HepG2 (cell line): ENCODE measurements around the gene PRRT2. TPM values are rescaled to one million over a fixed set of nuclear protein-coding genes. Genes with fewer than 3 reads are reported as not detected.
A peak's percentile ranks its signal among the peaks of the same experiment; 100 is the strongest.

Source experiments
- ARNT2 ChIP-seq: sonication (generic); formaldehyde crosslinking; IDR thresholded peaks from 2 replicates; pipeline ENCODE4 v1.8.0; 2022; ENCODE audit warnings: mild to moderate bottlenecking, low read depth, missing genetic modification reagents, moderate library complexity
- HMG20B ChIP-seq: conservative IDR thresholded peaks from 2 replicates; pipeline ENCODE4 v1.6.1; 2016; ENCODE audit warnings: missing genetic modification reagents, missing compliant biosample characterization
- HNRNPUL1 ChIP-seq: fragments of 200-400 bp; formaldehyde crosslinking; IDR thresholded peaks from 2 replicates; pipeline ENCODE4 v1.6.1; 2017; ENCODE audit warnings: low read depth, mild to moderate bottlenecking, low read length, moderate library complexity
- JDP2 ChIP-seq: sonication (generic); formaldehyde crosslinking; IDR thresholded peaks from 2 replicates; pipeline ENCODE4 v1.8.1; 2022; ENCODE audit warnings: missing genetic modification reagents, borderline replicate concordance
- KLF12 ChIP-seq: sonication (generic); formaldehyde crosslinking; IDR thresholded peaks from 2 replicates; pipeline ENCODE4 v1.4.0; 2020; ENCODE audit warnings: missing genetic modification reagents, borderline replicate concordance
- MLLT10 ChIP-seq: sonication (generic); formaldehyde crosslinking; IDR thresholded peaks from 2 replicates; pipeline ENCODE4 v1.4.0; 2020; ENCODE audit warnings: missing genetic modification reagents
- PPARG ChIP-seq: conservative IDR thresholded peaks from 2 replicates; pipeline ENCODE4 v1.6.1; 2016; ENCODE audit warnings: missing biosample characterization, missing genetic modification reagents
- RELA ChIP-seq: sonication (generic); formaldehyde crosslinking; IDR thresholded peaks from 2 replicates; pipeline ENCODE4 v1.4.0; 2020; ENCODE audit warnings: missing genetic modification reagents
- REPIN1 ChIP-seq: sonication (generic); formaldehyde crosslinking; IDR thresholded peaks from 2 replicates; pipeline ENCODE4 v1.8.0; 2022; ENCODE audit warnings: missing genetic modification reagents, low read depth, mild to moderate bottlenecking, borderline replicate concordance
- RFXANK ChIP-seq: IDR thresholded peaks from 2 replicates; pipeline ENCODE4 v1.6.1; 2016
- SCMH1 ChIP-seq: sonication (generic); formaldehyde crosslinking; IDR thresholded peaks from 2 replicates; pipeline ENCODE4 v1.9.0; 2021; ENCODE audit warnings: missing genetic modification reagents, mild to moderate bottlenecking, borderline replicate concordance
- SETDB1 ChIP-seq: sonication (generic); formaldehyde crosslinking; IDR thresholded peaks from 2 replicates; pipeline ENCODE4 v1.5.1; 2020; ENCODE audit warnings: missing genetic modification reagents, mild to moderate bottlenecking, borderline replicate concordance
- STAG1 ChIP-seq: sonication (generic); formaldehyde crosslinking; IDR thresholded peaks from 2 replicates; pipeline ENCODE4 v1.4.0; 2020; ENCODE audit warnings: missing genetic modification reagents
- XBP1 ChIP-seq: sonication (generic); formaldehyde crosslinking; IDR thresholded peaks from 2 replicates; pipeline ENCODE4 v1.5.0; 2020; ENCODE audit warnings: missing genetic modification reagents
- YEATS2 ChIP-seq: sonication (generic); formaldehyde crosslinking; IDR thresholded peaks from 2 replicates; pipeline ENCODE4 v1.4.0; 2020; ENCODE audit warnings: missing genetic modification reagents, borderline replicate concordance
- ZBTB8A ChIP-seq: sonication (generic); formaldehyde crosslinking; IDR thresholded peaks from 2 replicates; pipeline ENCODE4 v1.4.0; 2020; ENCODE audit warnings: mild to moderate bottlenecking, low read depth, missing genetic modification reagents, borderline replicate concordance
- ZNF234 ChIP-seq: sonication (generic); formaldehyde crosslinking; conservative IDR thresholded peaks from 2 replicates; pipeline ENCODE4 v1.5.1; 2020; ENCODE audit warnings: mild to moderate bottlenecking, missing genetic modification reagents
- ZNF354B ChIP-seq: sonication (generic); formaldehyde crosslinking; IDR thresholded peaks from 2 replicates; pipeline ENCODE4 v1.8.0; 2022; ENCODE audit warnings: mild to moderate bottlenecking, missing genetic modification reagents
- ZNF367 ChIP-seq: sonication (generic); formaldehyde crosslinking; IDR thresholded peaks from 2 replicates; pipeline ENCODE4 v1.4.0; 2020; ENCODE audit warnings: missing genetic modification reagents, borderline replicate concordance
- ZNF572 ChIP-seq: sonication (generic); formaldehyde crosslinking; IDR thresholded peaks from 2 replicates; pipeline ENCODE4 v1.5.1; 2020; ENCODE audit warnings: mild to moderate bottlenecking, missing genetic modification reagents
- ZNF598 ChIP-seq: sonication (generic); formaldehyde crosslinking; IDR thresholded peaks from 2 replicates; pipeline ENCODE4 v1.5.1; 2020; ENCODE audit warnings: mild to moderate bottlenecking, missing genetic modification reagents, borderline replicate concordance
- polyA plus RNA-seq, 8 experiments: library from polyadenylated mRNA; depleted of rRNA in 3 of 8; stranded (reverse) in 7 of 8; unstranded in 1 of 8; fragments of >200 nt; fragmentation: Illumina TruSeq in 4 of 8; extraction: Trizol in 4 of 8; gene quantifications; 2 replicates each; pipeline versions ENCODE4 v1.2.1 to v1.2.3, GENCODE V29; 2011 to 2016; ENCODE audit warnings: low read depth in 4 of 8, missing spikeins in 1 of 8, mixed read lengths in 1 of 8; ENCODE audit not compliant: insufficient read depth in 1 of 8
- total RNA-seq, 5 experiments: library from RNA; depleted of rRNA; stranded (reverse); fragments of >200 nt; fragmentation: Illumina TruSeq; extraction: Trizol; gene quantifications; 2 replicates each; pipeline ENCODE4 v1.2.3, GENCODE V29; 2016; ENCODE audit warnings: low read depth in 1 of 5
- TF ChIP-seq, protein P1 (sequence below): sonication (generic); formaldehyde crosslinking; IDR thresholded peaks from 2 replicates; pipeline ENCODE4 v1.5.0; 2020; ENCODE audit warnings: mild to moderate bottlenecking, low read depth, missing genetic modification reagents, borderline replicate concordance
- TF ChIP-seq, protein P2 (sequence below): sonication (generic); formaldehyde crosslinking; IDR thresholded peaks from 2 replicates; pipeline ENCODE4 v1.4.0; 2020; ENCODE audit warnings: missing genetic modification reagents, borderline replicate concordance
- TF ChIP-seq, protein P3 (sequence below): sonication (generic); formaldehyde crosslinking; IDR thresholded peaks from 2 replicates; pipeline ENCODE4 v1.4.0; 2020; ENCODE audit warnings: mild to moderate bottlenecking, low read depth, missing genetic modification reagents
- TF ChIP-seq, protein P4 (sequence below): sonication (generic); formaldehyde crosslinking; IDR thresholded peaks from 2 replicates; pipeline ENCODE4 v1.4.0; 2020; ENCODE audit warnings: missing genetic modification reagents, borderline replicate concordance

PRRT2 gene
- total and polyA plus RNA-seq, 2 of the 13 experiments (the other 11 are each of a cell fraction or from before 2014, with no cell fraction given), result 0.51 to 1.1 TPM

DNA sequence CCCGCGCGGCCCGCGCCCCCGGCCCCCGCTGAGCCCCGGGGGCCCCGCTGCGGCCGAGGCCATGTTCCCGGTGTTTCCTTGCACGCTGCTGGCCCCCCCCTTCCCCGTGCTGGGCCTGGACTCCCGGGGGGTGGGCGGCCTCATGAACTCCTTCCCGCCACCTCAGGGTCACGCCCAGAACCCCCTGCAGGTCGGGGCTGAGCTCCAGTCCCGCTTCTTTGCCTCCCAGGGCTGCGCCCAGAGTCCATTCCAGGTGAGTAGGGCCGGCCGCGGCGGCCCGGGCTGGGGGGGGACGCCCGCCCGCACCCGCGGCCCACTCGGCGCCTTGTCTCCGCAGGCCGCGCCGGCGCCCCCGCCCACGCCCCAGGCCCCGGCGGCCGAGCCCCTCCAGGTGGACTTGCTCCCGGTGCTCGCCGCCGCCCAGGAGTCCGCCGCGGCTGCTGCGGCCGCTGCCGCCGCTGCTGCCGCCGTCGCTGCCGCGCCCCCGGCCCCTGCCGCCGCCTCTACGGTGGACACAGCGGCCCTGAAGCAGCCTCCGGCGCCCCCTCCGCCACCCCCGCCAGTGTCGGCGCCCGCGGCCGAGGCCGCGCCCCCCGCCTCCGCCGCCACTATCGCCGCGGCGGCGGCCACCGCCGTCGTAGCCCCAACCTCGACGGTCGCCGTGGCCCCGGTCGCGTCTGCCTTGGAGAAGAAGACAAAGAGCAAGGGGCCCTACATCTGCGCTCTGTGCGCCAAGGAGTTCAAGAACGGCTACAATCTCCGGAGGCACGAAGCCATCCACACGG is 5.2 kb upstream of the PRRT2 start (continued):
- no peak for TF ChIP-seq HMG20B (CRISPR knock-in tag)
- TF ChIP-seq PPARG, result no peak
- no peak for TF ChIP-seq MLLT10 (CRISPR knock-in tag)
- no peak for TF ChIP-seq RFXANK (CRISPR knock-in tag)
- no peak for TF ChIP-seq SETDB1 (CRISPR knock-in tag)
- TF ChIP-seq KLF12, result 0 out of 2 replicates have a peak, but pooled peaks have one; percentile 55
- no peak for TF ChIP-seq STAG1
- TF ChIP-seq, protein P1, sequence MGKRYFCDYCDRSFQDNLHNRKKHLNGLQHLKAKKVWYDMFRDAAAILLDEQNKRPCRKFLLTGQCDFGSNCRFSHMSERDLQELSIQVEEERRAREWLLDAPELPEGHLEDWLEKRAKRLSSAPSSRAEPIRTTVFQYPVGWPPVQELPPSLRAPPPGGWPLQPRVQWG, result no peak
- no peak for TF ChIP-seq ZNF354B (CRISPR knock-in tag)
- no peak for TF ChIP-seq SCMH1 (CRISPR knock-in tag)
- no peak; the same call in 1 of the 2 replicates for TF ChIP-seq ZBTB8A (CRISPR knock-in tag)
- TF ChIP-seq JDP2 (CRISPR knock-in tag), result no peak
- no peak; the same call in 1 of the 2 replicates for TF ChIP-seq YEATS2 (CRISPR knock-in tag)
- TF ChIP-seq ARNT2, result no peak
- TF ChIP-seq, protein P2, sequence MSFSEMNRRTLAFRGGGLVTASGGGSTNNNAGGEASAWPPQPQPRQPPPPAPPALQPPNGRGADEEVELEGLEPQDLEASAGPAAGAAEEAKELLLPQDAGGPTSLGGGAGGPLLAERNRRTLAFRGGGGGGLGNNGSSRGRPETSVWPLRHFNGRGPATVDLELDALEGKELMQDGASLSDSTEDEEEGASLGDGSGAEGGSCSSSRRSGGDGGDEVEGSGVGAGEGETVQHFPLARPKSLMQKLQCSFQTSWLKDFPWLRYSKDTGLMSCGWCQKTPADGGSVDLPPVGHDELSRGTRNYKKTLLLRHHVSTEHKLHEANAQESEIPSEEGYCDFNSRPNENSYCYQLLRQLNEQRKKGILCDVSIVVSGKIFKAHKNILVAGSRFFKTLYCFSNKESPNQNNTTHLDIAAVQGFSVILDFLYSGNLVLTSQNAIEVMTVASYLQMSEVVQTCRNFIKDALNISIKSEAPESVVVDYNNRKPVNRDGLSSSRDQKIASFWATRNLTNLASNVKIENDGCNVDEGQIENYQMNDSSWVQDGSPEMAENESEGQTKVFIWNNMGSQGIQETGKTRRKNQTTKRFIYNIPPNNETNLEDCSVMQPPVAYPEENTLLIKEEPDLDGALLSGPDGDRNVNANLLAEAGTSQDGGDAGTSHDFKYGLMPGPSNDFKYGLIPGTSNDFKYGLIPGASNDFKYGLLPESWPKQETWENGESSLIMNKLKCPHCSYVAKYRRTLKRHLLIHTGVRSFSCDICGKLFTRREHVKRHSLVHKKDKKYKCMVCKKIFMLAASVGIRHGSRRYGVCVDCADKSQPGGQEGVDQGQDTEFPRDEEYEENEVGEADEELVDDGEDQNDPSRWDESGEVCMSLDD (CRISPR knock-in tag), result no peak
- TF ChIP-seq, protein P3, sequence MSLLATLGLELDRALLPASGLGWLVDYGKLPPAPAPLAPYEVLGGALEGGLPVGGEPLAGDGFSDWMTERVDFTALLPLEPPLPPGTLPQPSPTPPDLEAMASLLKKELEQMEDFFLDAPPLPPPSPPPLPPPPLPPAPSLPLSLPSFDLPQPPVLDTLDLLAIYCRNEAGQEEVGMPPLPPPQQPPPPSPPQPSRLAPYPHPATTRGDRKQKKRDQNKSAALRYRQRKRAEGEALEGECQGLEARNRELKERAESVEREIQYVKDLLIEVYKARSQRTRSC (CRISPR knock-in tag), result no peak
- no peak for TF ChIP-seq HNRNPUL1
- TF ChIP-seq REPIN1 (CRISPR knock-in tag), result no peak
- no peak for TF ChIP-seq XBP1 (CRISPR knock-in tag)
- TF ChIP-seq ZNF572 (CRISPR knock-in tag), result no peak
- TF ChIP-seq RELA (CRISPR knock-in tag), result no peak
- TF ChIP-seq ZNF234 (CRISPR knock-in tag), result no peak
- no peak for TF ChIP-seq ZNF598 (CRISPR knock-in tag)
- TF ChIP-seq, protein P4, sequence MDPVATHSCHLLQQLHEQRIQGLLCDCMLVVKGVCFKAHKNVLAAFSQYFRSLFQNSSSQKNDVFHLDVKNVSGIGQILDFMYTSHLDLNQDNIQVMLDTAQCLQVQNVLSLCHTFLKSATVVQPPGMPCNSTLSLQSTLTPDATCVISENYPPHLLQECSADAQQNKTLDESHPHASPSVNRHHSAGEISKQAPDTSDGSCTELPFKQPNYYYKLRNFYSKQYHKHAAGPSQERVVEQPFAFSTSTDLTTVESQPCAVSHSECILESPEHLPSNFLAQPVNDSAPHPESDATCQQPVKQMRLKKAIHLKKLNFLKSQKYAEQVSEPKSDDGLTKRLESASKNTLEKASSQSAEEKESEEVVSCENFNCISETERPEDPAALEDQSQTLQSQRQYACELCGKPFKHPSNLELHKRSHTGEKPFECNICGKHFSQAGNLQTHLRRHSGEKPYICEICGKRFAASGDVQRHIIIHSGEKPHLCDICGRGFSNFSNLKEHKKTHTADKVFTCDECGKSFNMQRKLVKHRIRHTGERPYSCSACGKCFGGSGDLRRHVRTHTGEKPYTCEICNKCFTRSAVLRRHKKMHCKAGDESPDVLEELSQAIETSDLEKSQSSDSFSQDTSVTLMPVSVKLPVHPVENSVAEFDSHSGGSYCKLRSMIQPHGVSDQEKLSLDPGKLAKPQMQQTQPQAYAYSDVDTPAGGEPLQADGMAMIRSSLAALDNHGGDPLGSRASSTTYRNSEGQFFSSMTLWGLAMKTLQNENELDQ (CRISPR knock-in tag), result no peak
- TF ChIP-seq ZNF367 (CRISPR knock-in tag), result no peak
